ENCODE results near the gene DOCK2. TPM values are rescaled to one million over a fixed set of nuclear protein-coding genes. Genes with fewer than 3 reads are reported as not detected.

The DOCK2 gene
- total RNA-seq, 3 donors from 2014 or later: 13.4 to 43.8 (median 19.8) TPM

DNA sequence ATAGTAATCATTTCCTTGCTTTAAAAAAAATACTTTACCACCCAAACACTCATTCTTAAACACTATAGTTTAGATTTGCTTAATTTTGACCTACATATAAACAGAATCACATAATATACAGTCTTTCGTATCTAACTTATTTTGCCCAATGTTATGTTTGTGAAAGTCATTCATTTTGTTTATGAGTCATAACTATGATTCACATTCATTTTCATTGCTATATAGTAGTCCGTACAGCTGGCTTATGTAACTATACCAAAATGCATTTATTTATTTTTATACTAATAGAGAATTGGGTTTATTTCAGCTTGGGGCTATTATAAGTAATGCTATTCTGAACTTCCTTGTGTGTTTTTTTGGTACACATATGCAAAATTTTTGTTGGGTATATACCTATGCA lies 434.7 kb downstream of the DOCK2 start:
- intact Hi-C loops (cut with DNase I; ENCODE audit: low total_unique reads): no loop called here
- no peak for TF ChIP-seq POLR2AphosphoS5 (IDR thresholded peaks at IDR 0.05)
- TF ChIP-seq, protein P1, sequence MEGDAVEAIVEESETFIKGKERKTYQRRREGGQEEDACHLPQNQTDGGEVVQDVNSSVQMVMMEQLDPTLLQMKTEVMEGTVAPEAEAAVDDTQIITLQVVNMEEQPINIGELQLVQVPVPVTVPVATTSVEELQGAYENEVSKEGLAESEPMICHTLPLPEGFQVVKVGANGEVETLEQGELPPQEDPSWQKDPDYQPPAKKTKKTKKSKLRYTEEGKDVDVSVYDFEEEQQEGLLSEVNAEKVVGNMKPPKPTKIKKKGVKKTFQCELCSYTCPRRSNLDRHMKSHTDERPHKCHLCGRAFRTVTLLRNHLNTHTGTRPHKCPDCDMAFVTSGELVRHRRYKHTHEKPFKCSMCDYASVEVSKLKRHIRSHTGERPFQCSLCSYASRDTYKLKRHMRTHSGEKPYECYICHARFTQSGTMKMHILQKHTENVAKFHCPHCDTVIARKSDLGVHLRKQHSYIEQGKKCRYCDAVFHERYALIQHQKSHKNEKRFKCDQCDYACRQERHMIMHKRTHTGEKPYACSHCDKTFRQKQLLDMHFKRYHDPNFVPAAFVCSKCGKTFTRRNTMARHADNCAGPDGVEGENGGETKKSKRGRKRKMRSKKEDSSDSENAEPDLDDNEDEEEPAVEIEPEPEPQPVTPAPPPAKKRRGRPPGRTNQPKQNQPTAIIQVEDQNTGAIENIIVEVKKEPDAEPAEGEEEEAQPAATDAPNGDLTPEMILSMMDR (IDR thresholded peaks at IDR 0.05): no peak
- TF ChIP-seq POLR2A (IDR thresholded peaks at IDR 0.05): no peak
- Histone ChIP-seq H3K36me3 (no peaks in the 10 kb centered on the region), H3K9me3 (no peaks in the 10 kb centered on the region), H3K4me3 (no peak overlapping the region), H3K27me3 (no peaks in the 10 kb centered on the region), H3K4me1 (no peaks in the 10 kb centered on the region), H3K27ac (no peak overlapping the region)
- no peak for DNase-seq (ENCODE audit: low spot score in 2 of 2)

DNA sequence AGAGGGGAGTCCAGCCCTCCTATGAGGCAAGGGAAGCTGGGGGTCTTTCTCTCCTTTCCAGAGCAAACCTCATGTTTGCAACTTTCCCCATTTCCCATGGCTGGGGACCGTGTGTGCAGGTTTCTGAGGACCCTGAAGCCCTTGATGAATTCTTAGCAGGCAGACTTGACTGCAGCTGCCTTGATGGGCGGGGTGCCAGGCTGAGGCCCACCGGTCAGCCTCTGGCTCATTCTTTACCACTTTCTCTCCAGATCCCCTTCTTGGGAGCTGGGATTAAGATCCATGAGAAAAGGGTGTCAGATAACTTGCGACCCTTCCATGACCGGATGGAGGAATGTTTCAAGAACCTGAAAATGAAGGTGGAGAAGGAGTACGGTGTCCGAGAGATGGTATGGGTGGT lies 438.6 kb downstream of the DOCK2 start:
- TF ChIP-seq, protein P1 (IDR thresholded peaks at IDR 0.05): no peak
- TF ChIP-seq POLR2AphosphoS5 (IDR thresholded peaks at IDR 0.05): no peak
- no peak for TF ChIP-seq POLR2A (IDR thresholded peaks at IDR 0.05)
- Histone ChIP-seq H3K4me3 (no peak overlapping the region), H3K4me1 (no peaks in the 10 kb centered on the region), H3K9me3 (no peaks in the 10 kb centered on the region), H3K27ac (no peak overlapping the region), H3K36me3 (no peaks in the 10 kb centered on the region), H3K27me3 (no peaks in the 10 kb centered on the region)
- intact Hi-C loops (cut with DNase I; ENCODE audit: low total_unique reads): no loop called here
- DNase-seq (ENCODE audit: low spot score in 2 of 2): no peak

DNA sequence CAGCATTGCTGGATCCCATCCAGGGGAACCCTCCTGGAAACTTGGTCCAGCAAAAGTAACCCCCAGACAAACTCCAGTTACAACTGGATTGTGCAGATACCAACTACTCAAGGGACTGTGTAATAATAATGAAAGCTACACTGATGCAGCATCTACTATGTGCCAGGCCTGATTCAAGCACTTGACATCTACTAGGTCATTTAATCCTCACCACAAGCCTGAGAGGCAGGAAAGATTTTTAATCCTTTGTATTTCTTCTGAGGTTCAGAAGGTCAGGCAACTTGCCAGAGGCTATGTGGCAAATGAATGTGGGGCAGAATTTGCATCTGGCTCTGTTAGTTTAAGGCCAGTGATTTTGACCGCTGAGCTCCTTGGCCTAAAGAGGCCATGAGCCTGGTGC lies 439.1 kb downstream of the DOCK2 start:
- Histone ChIP-seq H3K9me3 (no peaks in the 10 kb centered on the region), H3K27me3 (no peaks in the 10 kb centered on the region), H3K4me1 (no peaks in the 10 kb centered on the region), H3K27ac (no peak overlapping the region), H3K4me3 (no peak overlapping the region), H3K36me3 (no peaks in the 10 kb centered on the region)
- intact Hi-C loops (cut with DNase I; ENCODE audit: low total_unique reads): no loop called here
- no peak for DNase-seq (ENCODE audit: low spot score in 2 of 2)
- TF ChIP-seq, protein P1 (IDR thresholded peaks at IDR 0.05): no peak
- TF ChIP-seq POLR2AphosphoS5 (IDR thresholded peaks at IDR 0.05): no peak
- TF ChIP-seq POLR2A (IDR thresholded peaks at IDR 0.05): no peak

DNA sequence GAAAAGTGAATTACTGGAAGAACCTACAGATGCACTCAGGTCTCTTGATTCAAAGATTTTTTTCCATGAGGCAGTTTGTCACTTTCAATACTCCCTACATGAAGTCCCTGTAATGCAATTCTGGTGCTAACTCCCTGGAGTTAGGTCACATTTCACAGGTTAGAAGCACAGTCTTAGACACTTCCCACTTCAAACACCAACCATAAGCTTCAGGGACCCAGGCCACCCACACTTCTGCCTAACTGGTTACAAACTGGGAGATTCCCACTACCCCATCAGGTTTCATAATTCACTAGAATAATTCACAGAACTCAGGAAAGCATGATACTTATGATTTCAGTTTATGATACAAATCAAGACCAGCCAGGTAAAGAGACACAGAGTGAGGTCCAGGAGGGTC lies 439.7 kb downstream of the DOCK2 start:
- DNase-seq (ENCODE audit: low spot score in 2 of 2): no peak
- intact Hi-C loops (cut with DNase I; ENCODE audit: low total_unique reads): no loop called here
- TF ChIP-seq, protein P1 (IDR thresholded peaks at IDR 0.05): no peak
- TF ChIP-seq POLR2A (IDR thresholded peaks at IDR 0.05) (no peak), POLR2AphosphoS5 (IDR thresholded peaks at IDR 0.05) (no peak)
- no peaks in the 10 kb centered on the region for H3K27me3 ChIP-seq
- no peaks in the 10 kb centered on the region for H3K4me1 ChIP-seq
- H3K27ac ChIP-seq: no peak overlapping the region
- H3K4me3 ChIP-seq: no peak overlapping the region
- no peaks in the 10 kb centered on the region for H3K36me3 ChIP-seq
- no peaks in the 10 kb centered on the region for H3K9me3 ChIP-seq

DNA sequence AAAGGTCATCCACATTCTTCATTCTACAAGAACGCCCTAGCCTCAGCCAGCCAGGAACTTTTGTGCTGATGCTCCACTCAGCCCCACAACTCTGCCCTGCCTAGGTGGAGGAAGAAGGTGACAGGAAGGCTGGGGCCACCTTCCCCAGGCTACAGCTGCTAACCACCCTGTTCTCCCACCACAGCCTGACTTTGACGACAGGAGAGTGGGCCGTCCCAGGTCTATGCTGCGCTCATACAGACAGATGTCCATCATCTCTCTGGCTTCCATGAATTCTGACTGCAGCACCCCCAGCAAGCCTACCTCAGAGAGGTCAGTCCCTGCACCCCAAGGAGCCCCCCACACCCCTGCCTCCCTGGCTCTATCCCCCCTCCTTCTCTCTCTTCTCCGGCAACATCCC lies 440.5 kb downstream of the DOCK2 start:
- no peak for DNase-seq (ENCODE audit: low spot score in 2 of 2)
- Histone ChIP-seq H3K4me1 (no peaks in the 10 kb centered on the region), H3K27ac (no peak overlapping the region), H3K9me3 (no peaks in the 10 kb centered on the region), H3K36me3 (no peaks in the 10 kb centered on the region), H3K4me3 (no peak overlapping the region), H3K27me3 (no peaks in the 10 kb centered on the region)
- TF ChIP-seq, protein P1 (IDR thresholded peaks at IDR 0.05): no peak
- no peak for TF ChIP-seq POLR2AphosphoS5 (IDR thresholded peaks at IDR 0.05)
- TF ChIP-seq POLR2A (IDR thresholded peaks at IDR 0.05): no peak
- intact Hi-C loops (cut with DNase I; ENCODE audit: low total_unique reads): no loop called here
